GM12801 (cell line): Measurements from ENCODE around the gene JAKMIP2.

ENCODE experiments used
- CTCF ChIP-seq: IDR thresholded peaks from one replicate; pipeline ENCODE4 v1.5.1; 2011; ENCODE audit warnings: control low read depth; ENCODE audit not compliant: insufficient read length; ENCODE audit errors: extremely low read depth

JAKMIP2 gene

GRCh38 chr5:147643142-147643541, 139.4 kb downstream of the JAKMIP2 start:
- no peak for TF ChIP-seq CTCF

- TF ChIP-seq CTCF = no peak
Measured at GRCh38 chr5:147642666-147643065, 139.9 kb downstream of the JAKMIP2 start.

DNA sequence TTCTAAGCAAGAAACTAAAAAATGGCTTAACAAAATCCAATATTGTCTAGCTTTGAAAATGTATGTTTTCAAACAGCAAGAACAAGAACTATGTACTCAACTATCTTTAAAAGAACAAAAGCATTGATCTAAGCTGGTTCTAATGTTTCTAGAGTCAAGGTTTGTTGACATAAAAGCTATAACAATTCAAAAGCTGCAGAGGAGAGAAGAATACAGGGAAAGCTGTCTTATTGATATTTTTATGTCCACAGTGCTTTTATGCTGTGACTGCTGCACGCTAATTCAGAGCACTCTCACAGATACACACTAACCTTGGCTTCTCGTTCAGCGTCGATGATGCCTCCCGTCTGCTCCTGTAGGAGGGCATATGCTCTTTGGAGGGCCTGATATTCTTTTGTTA, 143.2 kb downstream of the JAKMIP2 start:
- TF ChIP-seq CTCF = no peak

GRCh38 chr5:147636729-147636984, 145.9 kb downstream of the JAKMIP2 start:
- TF ChIP-seq CTCF = no peak

DNA sequence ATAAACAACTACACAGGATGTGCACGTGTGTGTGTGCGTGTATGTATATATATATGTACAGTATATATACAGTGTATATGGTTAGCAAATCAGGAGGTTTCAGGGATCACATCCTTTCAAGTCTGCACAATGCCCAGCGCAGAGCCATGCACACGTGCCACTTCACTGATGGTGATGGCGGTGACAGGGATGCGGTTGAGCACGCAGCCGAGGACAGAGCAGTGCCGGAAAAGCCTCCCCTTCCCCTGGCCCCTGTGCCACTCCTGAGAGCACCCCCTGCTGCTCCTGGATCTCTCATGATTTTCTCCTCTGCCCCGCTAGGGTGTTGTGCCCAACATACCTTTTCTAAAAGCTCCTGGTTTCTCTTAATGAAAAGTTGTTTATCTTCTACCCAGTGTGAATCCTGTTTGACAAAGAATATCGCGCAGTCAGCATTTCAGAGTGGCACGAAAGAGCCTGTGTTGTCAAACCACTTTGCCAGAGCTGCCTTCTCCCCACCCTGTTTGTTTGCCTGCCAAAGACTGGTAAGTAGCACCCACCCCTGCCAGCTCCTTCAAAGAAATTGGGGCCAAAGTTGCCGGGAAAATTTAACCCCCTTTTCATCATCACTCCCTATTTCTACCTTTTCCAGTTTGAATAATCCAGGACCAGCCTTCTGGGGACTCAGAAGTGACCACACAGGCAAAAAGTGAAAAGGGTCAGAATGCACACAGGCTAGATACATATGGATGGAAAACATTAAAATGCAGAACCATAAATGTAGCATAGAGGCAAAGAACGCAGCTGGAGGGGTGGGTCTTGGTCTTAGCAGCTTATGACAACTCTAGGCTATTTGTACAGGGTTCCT, 146.4 kb downstream of the JAKMIP2 start:
- TF ChIP-seq CTCF = no peak

GRCh38 chr5:147633173-147633572, 149.4 kb downstream of the JAKMIP2 start:
- no peak for TF ChIP-seq CTCF

DNA sequence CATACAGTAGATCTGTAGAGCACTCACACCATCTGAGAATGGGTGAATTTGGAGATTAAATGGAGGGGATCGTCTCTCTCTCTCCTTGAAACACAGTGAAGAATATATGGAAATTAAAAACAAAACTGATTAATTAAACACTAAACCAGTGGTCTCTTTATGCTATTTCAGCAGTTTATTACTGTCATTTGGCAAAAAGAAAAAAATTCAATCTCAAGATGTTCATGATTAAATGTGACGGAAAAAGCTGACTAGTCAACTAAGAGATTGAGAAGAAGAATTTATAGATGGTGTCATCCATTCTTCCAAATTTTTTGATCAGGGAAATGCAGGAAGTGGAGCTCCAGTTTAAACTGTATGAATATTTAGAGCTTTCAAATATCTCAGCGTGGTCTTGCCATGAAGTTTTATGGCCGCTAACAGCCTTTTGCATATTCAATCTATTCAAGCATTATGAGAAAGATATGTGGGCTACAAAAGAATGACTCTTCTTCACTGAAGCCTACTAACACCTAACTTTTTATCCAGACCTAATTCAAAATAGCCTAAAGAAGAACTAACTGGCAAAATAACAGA, 151.0 kb downstream of the JAKMIP2 start:
- TF ChIP-seq CTCF = no peak
